ENCODE data around the gene PRDM16.

PRDM16 gene

GRCh38 chr1:3264456-3264855 is 195.5 kb downstream of the PRDM16 start:
- H3K4me3 ChIP-seq (ENCODE audit: low read depth, low read length), result no peak overlapping the region
- TF ChIP-seq, protein P1, sequence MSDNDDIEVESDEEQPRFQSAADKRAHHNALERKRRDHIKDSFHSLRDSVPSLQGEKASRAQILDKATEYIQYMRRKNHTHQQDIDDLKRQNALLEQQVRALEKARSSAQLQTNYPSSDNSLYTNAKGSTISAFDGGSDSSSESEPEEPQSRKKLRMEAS (IDR thresholded peaks at IDR 0.05; ENCODE audit: low read depth, low read length), result no peak
- TF ChIP-seq MYC (IDR thresholded peaks at IDR 0.05; ENCODE audit: low read depth, low read length) (no peak), POLR2A (IDR thresholded peaks at IDR 0.05; ENCODE audit: extremely low read depth, insufficient read length) (no peak)
- TF ChIP-seq, protein P2, sequence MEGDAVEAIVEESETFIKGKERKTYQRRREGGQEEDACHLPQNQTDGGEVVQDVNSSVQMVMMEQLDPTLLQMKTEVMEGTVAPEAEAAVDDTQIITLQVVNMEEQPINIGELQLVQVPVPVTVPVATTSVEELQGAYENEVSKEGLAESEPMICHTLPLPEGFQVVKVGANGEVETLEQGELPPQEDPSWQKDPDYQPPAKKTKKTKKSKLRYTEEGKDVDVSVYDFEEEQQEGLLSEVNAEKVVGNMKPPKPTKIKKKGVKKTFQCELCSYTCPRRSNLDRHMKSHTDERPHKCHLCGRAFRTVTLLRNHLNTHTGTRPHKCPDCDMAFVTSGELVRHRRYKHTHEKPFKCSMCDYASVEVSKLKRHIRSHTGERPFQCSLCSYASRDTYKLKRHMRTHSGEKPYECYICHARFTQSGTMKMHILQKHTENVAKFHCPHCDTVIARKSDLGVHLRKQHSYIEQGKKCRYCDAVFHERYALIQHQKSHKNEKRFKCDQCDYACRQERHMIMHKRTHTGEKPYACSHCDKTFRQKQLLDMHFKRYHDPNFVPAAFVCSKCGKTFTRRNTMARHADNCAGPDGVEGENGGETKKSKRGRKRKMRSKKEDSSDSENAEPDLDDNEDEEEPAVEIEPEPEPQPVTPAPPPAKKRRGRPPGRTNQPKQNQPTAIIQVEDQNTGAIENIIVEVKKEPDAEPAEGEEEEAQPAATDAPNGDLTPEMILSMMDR (IDR thresholded peaks at IDR 0.05; ENCODE audit: low read depth, low read length), result no peak
- no peak for DNase-seq (ENCODE audit: low read depth)

DNA sequence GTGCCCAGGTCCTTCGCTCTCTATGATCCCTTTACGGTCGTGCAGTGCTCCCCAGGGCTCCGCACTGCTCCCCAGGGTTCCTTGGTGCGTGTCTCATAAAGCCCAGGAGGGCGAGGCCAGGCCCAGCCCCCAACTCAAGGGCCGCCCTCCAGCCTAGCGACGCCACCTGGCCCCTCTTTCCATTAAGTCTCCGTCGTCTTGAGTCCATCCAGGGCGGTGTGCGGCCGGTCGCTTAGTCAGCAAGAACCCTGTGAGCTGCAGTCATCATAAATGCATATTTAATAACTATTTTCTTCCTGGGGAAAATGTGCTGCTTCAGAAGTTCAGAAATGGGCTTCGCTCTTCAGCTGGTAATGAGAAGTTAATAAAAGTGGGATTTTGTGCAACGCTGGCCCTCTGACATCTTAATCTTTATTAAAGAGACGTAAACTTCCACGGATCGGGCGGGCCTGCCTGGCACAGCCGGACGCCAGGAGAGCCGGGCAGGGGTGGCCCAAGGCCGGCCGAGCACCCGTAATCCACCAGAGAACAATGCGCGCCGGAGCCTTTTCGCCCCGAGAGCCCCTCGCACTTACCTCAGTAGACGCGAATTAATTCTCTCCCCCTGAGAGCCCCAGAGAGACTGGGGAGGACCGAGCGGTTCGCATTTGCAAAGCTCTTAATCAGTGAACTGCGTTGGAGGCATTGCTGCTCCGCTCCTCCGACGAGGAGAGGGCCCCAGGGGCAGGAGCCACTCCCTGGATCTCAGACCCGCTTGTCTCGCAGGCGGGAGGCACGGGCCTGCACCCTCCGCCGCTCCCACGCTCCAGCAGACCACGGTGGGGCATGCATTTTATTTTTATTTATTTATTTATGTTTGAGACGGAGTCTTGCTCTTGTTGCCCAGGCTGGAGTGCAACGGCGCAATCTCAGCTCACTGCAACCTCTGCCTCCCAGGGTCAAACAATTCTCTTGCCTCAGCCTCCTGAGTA is 197.1 kb downstream of the PRDM16 start:
- TF ChIP-seq MYC (IDR thresholded peaks at IDR 0.05; ENCODE audit: low read depth, low read length) (no peak), POLR2A (IDR thresholded peaks at IDR 0.05; ENCODE audit: extremely low read depth, insufficient read length) (no peak)
- TF ChIP-seq, protein P2 (IDR thresholded peaks at IDR 0.05; ENCODE audit: low read depth, low read length), result no peak
- TF ChIP-seq, protein P1 (IDR thresholded peaks at IDR 0.05; ENCODE audit: low read depth, low read length), result no peak
- H3K4me3 ChIP-seq (ENCODE audit: low read depth, low read length), result no peak overlapping the region
- no peak for DNase-seq (ENCODE audit: low read depth)

DNA sequence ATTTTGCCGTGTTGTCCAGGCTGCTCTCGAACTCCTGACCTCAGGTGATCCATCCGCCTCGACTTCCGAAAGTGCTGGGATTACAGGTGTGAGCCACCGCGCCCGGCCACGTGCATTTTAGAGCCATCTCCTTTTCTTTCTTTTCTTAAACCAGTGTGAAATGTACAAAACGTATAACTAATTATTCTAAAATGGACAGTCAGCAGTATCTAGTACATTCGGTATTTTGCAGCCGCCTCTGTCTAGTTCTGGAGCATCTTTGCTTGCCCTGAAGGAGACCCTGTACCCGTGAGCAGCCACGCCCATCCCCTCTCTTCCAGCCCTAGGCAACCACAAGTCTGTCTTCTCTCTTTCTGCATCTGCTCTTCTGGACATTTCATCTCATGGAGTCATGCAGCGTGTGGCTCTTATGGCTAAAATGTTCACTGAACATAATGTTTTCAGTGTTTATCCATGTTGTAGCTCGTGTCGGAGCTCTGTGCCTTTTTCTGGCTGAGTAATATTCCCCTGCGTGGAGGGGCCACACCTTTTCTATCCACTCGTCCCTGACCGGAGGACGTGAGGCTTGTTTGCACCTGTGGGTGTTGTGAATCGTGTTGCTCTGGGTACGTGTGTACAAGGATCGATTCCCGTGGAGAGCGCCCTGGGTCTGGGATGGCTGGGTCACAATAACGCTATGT is 198.0 kb downstream of the PRDM16 start:
- H3K4me3 ChIP-seq (ENCODE audit: low read depth, low read length), result no peak overlapping the region
- DNase-seq (ENCODE audit: low read depth), result no peak
- TF ChIP-seq, protein P2 (IDR thresholded peaks at IDR 0.05; ENCODE audit: low read depth, low read length), result no peak
- TF ChIP-seq MYC (IDR thresholded peaks at IDR 0.05; ENCODE audit: low read depth, low read length), result no peak
- TF ChIP-seq, protein P1 (IDR thresholded peaks at IDR 0.05; ENCODE audit: low read depth, low read length), result no peak
- no peak for TF ChIP-seq POLR2A (IDR thresholded peaks at IDR 0.05; ENCODE audit: extremely low read depth, insufficient read length)

GRCh38 chr1:3267550-3268270 is 198.7 kb downstream of the PRDM16 start:
- no peak overlapping the region for H3K4me3 ChIP-seq (ENCODE audit: low read depth, low read length)
- no peak for DNase-seq (ENCODE audit: low read depth)
- TF ChIP-seq, protein P1 (IDR thresholded peaks at IDR 0.05; ENCODE audit: low read depth, low read length), result no peak
- TF ChIP-seq, protein P2 (IDR thresholded peaks at IDR 0.05; ENCODE audit: low read depth, low read length), result no peak
- no peak for TF ChIP-seq MYC (IDR thresholded peaks at IDR 0.05; ENCODE audit: low read depth, low read length)
- TF ChIP-seq POLR2A (IDR thresholded peaks at IDR 0.05; ENCODE audit: extremely low read depth, insufficient read length), result no peak

- no peak for DNase-seq (ENCODE audit: low read depth)
- TF ChIP-seq, protein P1 (IDR thresholded peaks at IDR 0.05; ENCODE audit: low read depth, low read length), result no peak
- TF ChIP-seq POLR2A (IDR thresholded peaks at IDR 0.05; ENCODE audit: extremely low read depth, insufficient read length), result no peak
- TF ChIP-seq MYC (IDR thresholded peaks at IDR 0.05; ENCODE audit: low read depth, low read length), result no peak
- TF ChIP-seq, protein P2 (IDR thresholded peaks at IDR 0.05; ENCODE audit: low read depth, low read length), result no peak
Measured at GRCh38 chr1:3268281-3268680, 199.3 kb downstream of the PRDM16 start.

More at GRCh38 chr1:3268281-3268680, 199.3 kb downstream of the PRDM16 start:
- H3K4me3 ChIP-seq (ENCODE audit: low read depth, low read length), result no peak overlapping the region
